Measurements from ENCODE around the gene ERCC3.
"Not testable (repeated sequence)": the region's sequence is repeated elsewhere in the genome, so short reads cannot be mapped to it uniquely, and the experiment has no call there.

ERCC3 gene

DNA sequence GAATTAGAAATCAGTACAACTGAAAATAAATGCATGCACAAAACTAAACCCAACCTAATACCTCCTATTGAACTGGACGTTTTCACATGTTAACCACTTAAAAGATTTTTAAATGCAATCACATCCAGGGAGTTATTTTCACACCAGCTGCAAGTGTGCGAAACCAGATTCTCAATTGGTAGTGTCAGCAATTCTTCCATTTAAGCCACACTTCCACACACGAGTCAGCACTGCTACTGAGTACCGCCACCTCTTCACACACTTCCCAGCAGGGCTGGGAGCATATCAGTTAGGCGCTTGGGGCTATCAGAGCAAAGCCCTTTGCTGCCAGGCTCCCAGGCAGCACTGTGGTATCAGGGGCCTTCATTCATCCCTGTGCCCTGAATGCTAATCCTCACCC lies 14.2 kb downstream of the ERCC3 start:
- DNase-seq (ENCODE audit: low read depth) = no peak

DNA sequence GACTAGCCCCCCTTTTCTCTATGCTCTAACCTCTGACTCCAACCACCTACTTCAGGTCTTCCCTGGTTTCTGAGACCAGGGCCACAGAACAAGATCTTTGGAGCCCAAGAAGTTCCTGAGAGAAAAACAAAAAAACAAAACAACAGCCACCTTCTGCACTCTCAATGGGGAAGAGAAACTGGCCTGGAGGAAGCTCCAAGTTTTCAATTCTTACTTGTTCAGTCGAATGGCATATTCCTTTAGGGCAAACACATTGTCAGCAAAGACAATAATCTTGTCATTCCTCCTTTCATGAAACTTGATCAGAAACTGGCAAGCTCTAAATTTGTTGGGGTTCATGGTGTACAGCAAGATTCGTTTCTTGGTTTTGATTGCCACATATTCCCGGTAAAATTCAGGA lies 15.0 kb downstream of the ERCC3 start:
- no peak for DNase-seq (ENCODE audit: low read depth)

DNA sequence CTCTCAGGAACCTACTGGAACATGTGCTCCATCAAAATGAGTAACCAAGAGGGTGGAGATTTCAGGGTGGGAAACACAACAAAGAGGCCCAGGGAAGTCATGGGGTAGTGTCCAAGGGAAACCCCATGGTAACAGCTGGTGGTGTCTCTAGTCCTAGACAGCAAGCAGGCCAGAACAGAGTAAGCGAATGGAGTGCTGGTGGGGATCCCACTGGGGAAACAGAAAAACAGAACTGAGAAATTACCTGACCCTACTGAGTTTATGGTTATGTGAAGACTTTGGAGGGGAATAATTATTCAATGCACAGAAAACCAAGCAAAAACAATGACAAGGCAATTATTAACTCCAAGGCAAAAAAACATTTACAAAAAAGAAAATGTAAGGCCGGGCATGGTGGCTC lies 16.9 kb downstream of the ERCC3 start:
- DNase-seq (ENCODE audit: low read depth) = no peak

DNA sequence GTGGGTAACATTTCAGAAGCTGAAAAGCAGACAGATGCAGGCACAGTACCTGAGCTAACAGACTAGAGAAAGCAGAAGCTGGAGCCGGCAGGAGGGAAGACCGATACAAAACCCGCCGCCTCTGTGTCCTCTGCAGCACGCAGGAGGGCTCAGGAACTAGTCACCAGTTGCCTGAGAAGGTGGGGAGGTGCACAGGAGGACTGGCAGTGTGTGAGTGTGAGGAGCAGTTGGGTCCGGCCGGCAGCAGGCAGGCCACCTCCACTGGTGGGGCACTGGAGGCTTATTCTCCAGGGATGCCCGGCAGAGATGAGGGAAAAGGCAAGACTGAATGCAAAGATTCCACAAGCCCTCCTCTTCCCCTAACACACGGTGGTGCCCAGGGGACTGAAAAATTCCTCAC lies 18.2 kb downstream of the ERCC3 start:
- no peak for DNase-seq (ENCODE audit: low read depth)

DNA sequence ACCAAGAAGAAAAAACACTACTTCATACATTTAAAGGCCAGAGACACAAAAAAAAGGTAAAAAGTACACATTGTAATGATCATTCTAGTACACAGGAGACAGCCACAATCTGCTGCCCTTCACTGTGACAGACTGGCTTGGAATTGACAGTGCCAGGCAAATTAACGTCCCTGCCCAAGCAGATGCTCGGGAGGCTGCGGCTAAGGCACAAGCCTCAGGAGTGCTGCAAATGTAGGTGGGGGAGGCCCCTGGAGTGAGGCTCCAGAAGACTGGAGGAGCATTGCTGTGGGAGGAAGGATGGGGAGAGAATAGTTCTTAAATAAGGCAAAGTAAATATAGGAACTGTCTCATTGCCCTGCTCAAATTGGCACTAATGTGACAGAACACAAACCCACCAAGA lies 18.6 kb downstream of the ERCC3 start:
- DNase-seq (ENCODE audit: low read depth) = no peak

DNA sequence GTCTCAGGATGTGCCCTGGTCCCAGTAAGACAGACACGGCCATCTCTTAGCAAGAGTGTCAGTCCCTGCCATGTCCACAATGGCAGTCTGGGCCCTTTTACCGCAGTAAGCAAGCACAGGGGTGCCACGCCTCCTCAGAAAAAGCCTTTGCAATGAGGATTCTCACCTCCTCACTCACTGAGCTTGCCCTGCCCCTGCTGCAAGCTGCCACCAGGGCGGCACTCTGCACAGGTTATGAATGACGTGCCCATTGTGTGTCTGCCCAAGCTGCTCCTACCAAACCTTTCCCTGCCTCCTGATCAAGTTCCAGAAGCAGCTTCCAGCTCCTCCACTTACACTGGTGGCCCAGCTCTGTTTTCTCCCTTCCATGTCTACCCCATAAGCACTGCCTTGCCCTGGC lies 23.3 kb downstream of the ERCC3 start:
- DNase-seq (ENCODE audit: low read depth) = no peak

DNA sequence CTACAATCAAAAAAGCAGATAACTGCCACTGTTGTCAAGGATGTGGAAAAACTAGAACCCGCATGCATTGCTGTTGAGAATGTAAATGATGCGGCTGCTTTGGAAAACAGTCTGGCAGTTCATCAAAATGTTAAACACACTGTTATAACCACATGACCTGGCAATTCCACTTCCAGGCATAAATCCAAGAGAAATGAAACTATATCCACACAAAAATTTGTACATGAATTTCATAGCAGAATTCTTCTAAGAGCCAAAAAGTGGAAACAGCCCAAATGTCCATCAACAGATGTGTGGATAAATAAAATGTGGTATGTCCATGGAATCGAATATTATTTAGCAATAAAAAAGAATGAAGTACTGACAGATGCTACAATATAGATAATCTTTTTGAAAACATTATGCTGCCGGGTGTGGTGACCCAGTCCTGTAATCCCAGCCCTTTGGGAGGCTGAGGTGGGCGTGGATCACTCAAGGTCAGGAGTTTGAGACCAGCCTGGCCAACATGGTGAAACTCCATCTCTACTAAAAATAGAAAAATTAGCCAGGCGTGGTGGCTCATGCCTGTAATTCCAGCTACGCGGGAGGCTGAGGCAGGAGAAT lies 32.0 kb downstream of the ERCC3 start:
- DNase-seq (ENCODE audit: low read depth) = no peak

DNA sequence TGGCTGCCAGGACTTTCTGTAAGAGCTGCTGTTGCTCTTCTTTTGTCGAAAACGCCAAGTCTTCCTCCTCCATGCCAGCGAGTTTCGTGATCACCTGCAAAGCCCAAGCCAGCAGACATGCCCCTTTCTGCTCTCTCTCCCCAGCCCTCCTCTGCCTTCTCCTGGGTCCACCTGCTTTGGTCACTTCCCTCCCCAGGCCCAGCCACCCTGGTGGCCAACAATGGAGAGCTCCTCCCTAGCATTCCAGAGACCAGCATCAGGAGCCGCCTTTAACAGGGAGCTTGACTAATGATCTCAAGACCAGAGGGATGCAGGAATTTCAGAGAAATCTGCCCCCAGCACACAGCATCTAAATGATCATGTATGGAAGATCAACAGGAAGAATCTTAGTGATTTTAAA lies 34.6 kb downstream of the ERCC3 start:
- no peak for DNase-seq (ENCODE audit: low read depth)

DNA sequence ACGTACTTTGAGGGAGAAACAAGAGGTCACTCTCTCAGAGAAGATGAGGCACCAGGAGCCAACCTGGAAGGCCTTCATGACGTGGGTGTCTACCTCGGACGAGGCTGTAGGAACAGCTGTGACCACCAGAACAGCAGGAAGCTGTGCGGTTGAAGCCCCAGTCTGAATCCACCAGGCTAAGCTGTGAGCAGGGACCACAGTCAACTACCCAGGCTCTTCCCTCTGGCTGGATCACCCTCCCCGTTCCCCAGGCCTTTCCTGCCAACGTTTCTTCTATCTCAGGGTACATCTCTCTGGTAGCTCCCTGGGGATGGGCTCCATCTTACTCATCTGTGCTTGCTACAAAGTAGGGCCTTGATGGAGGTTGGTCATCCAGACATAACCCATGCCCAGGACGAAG lies 37.1 kb downstream of the ERCC3 start:
- DNase-seq (ENCODE audit: low read depth) = no peak

DNA sequence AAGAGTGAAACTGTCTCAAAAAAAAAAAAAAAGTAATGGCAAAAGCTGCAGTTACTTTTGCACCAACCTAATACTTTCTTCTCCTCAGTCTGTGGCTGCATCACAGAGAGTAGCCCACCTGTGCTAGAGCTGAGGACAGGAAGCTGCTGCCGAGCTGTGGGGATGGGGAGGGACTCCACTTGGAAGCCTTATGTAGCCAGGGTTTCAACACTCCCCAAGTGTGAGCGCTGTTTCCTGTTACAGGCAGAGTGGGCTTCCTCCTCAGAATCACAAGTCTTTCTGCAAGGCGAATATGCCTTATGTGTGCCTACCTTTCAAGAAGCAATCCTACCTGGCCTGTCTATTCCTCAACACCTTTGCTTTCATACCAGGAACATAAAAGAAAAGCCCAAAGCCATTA lies 37.6 kb downstream of the ERCC3 start:
- no peak for DNase-seq (ENCODE audit: low read depth)

DNA sequence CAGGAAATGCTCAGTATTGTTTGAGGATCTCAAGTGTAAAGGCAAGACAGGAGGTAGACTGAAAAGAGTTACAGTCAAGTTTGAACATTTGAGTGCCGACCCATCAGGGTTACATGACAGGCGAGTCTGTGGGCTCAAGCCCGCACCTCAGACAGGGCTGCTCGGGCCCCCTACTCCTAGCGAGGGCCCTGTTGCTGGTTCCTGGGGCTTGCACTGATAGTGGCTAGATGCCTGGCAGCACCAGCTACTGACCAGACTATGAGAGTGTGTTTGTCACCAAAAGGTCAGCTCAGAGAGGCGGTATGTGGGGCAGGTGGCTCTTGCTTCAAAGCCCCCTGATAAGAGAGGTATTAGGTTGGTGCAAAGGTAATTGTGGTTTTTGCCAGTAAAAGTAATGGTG lies 38.2 kb downstream of the ERCC3 start:
- no peak for DNase-seq (ENCODE audit: low read depth)

DNA sequence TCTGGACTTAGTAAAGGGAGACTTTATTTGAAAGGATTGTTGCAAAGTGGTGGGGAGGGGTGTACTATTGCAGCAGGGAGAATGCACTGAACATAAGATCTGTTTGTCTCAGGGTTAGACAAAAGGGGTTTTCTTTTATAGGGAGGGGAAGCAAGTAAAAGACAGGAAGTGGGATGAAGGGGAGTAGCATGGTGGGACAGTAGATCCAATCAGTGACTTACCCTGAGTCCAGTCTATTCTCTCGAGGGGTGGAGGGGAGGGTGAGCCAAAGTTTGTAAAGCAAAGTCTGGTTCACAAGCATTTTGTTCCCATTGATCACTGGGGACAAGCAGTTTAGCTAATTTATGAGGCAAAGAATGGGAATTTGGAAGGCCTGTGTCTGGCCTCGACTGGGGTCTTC lies 38.8 kb downstream of the ERCC3 start:
- no peak for DNase-seq (ENCODE audit: low read depth)

DNA sequence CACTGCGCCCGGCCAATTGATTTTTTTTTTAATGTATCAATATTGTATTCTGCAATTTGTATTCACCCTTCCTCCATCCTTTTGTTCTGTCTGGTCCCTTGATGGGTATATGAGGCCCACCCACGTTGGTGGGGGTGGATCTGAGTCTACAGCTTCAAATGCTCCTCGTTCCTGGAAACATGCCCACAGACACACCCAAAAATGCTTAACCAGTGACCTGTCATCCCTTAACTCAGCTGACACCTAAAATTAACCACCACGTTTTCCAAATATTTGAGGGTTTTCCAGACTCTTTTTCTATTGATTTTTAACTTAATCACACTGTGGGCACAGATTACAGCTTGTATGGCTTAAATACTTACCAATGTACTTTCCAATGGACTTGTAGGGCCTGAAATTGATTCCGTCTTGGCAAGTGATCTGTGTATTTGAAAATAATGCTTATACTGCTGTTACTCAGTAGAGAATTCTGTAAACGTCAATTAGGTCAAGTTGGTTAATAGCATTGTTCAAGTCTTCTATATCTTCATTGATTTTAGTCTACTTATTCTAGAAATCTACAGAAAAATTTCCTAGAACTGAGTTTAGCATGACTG lies 39.5 kb downstream of the ERCC3 start:
- no peak for DNase-seq (ENCODE audit: low read depth)

DNA sequence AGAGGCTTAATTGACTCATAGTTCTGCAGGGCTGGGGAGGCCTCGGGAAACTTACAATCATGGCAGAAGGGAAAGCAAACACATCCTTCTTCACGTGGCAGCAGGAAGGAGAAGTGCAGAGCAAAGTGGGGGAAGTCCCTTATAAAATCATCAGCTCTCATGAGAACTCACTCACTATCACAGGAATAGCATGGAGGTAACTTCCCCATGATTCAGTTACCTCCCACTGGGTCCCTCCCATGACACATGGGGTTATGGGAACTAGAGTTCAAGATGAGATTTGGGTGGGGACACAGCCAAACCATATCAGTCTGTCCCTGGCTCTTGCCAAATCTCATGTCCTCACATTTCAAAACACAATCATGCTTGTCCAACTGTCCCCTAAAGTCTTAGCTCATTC lies 52.8 kb downstream of the ERCC3 start:
- not testable (repeated sequence) for DNase-seq (ENCODE audit: low read depth)

DNA sequence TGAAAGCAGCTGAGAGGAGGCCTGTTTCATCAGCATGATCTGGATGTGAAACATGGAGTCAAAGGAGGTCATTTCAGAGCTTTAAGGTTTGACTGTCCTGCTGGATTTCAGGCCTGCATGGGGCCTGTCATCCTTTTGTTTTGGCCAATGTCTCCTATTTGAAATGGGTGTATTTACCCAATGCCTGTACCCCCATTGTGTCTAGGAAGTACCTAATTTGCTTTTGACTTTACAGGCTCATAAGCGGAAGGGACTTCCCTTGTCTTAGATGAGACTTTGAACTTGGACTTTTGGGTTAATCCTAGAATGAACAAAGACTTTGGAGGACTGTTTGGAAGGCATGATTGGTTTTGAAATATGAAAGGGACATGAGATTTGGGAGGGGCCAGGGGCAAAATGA lies 54.5 kb downstream of the ERCC3 start:
- DNase-seq (ENCODE audit: low read depth) = no peak

DNA sequence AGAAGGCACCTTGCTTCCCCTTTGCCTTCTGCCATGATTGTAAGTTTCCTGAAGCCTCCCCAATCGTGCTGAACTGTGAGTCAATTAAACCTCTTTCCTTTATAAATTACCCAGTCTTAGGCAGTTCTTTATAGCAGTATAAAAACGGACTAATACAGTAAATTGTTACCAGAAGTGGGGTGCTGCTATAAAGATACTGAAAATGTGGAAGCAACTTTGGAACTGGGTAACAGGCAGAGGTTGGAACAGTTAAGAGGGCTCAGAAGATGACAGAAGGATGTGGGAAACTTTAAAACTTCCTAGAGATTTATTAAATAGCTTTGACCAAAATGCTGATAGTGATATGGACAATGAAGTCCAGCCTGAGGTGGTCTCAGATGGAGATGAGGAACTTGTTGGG lies 56.2 kb downstream of the ERCC3 start:
- DNase-seq (ENCODE audit: low read depth) = not testable (repeated sequence)

DNA sequence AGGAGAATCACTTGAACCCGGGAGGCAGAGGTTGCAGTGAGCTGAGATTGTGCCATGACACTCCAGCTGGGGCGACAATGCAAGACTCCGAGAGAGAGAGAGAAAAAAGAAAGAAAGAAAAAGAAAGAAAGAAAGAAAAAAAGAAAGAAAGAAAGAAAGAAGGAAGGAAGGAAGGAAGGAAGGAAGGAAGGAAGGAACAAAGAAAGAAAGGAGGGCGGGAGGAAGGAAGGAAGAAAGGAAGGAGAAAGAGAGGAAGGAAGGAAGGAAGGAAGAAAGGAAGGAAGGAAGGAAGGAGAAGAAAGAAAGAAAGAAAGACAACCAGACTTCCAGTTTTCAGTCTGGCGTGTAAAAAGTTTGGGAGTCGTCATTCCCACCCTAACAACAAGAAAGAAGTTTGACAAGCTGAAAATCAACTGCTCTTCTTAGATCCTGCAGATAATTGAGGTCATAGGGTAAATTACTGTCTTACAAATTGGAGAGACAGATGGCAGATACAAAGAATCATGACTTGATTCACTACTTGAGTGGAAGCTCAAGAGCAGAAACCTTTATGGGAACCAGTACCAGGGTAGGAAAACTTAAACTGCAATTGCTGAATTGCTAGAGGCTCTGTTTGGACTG lies 58.8 kb downstream of the ERCC3 start:
- no peak for DNase-seq (ENCODE audit: low read depth)

DNA sequence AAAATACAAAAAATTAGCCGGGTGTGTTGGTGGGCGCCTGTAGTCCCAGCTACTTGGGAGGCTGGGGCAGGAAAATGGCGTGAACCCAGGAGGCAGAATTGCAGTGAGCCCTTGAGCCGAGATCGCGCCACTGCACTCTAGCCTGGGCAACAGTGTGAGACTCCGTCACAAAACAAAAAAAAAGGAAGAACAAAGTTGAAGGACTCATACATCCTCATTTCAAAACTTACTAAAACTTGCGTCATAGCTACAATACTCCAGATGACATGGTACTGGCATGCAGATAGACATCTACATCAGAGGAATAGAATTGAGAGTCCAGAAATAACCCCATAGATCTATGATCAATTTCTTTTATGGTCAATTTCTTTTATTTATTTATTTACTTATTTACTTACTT lies 60.2 kb downstream of the ERCC3 start:
- no peak for DNase-seq (ENCODE audit: low read depth)

DNA sequence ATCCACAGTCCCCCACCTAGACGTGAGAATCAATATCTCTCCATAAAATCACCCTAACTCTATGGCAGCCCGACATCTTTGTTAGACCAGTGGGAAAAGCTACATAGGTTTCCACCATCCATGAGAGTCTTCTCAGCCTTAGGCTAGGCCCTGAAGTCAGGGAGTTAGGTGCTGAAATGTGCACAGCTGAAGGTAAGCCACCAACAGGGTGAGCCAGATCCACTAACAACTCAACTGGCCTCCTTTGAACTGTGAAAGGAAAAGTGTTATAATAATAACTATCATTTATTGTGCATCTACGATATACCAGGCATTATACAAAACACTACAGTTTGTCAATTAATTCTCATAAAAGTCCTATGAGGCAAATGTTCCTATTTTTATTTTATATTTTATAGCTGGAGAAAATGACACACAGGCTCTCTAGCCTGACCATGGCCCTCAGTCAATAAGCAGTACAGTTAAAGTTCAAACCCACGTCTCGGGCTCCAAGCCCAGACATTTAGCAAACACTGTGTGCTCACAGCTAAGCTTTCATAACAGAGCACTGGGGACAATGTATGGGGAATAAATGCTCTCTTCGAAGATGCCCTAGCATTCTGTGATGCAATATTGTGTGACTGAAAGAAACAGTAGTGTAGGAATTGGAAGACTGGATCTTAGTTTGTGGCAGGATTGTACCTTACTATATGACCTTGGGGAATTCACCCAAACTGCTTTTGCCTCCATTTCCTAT lies 62.6 kb downstream of the ERCC3 start:
- no peak for DNase-seq (ENCODE audit: low read depth)

DNA sequence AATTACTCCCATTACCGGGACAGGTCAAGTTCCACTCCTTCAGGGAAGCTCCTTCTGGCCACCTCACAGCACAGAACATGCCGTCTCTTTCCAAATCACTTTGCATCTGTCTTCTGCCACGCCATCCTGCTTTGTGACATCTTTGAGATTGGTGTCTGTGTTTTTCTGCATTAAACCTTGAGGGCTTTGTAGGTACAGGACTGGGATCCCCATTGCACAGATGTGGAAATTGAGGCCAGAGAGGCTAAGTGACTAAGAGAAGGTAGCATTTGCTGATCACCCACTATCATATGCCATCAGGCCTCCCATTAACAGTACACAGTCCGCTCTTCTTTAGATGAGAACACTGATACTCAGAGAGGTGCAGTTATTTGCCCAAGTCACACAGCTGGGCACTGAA lies 64.4 kb downstream of the ERCC3 start:
- no peak for DNase-seq (ENCODE audit: low read depth)

DNA sequence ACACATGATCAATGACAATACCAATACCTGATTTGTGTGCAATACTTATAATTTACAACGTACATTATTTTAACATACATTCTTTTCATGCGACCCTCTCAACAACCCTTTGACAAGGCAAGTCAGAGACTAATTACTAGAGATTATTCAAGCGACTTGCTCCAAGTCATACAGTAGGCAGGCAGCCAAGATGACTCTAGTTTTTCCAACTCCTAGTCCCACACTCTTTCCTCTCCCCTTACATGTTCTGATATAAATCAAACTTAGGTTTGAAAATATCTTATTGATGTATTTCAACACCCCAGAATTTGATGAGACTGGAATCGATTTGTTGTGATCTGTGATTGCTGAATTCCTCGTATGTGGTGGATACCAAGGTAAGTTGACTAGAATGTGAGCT lies 65.8 kb downstream of the ERCC3 start:
- DNase-seq (ENCODE audit: low read depth) = no peak

DNA sequence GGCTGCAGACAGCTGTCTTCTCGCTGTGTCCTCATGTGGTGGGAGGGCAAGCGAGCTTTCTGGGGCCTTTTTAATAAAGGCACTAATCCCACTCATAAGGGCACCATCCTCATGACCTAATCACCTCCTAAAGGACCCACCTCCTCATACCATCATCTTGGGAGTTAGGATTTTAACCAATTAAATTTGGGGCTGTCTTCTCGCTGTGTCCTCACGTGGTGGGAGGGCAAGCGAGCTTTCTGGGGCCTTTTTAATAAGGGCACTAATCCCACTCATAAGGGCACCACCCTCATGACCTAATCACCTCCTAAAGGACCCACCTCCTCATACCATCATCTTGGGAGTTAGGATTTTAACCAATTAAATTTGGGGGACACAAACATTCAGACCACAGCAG lies 66.7 kb downstream of the ERCC3 start:
- not testable (repeated sequence) for DNase-seq (ENCODE audit: low read depth)

DNA sequence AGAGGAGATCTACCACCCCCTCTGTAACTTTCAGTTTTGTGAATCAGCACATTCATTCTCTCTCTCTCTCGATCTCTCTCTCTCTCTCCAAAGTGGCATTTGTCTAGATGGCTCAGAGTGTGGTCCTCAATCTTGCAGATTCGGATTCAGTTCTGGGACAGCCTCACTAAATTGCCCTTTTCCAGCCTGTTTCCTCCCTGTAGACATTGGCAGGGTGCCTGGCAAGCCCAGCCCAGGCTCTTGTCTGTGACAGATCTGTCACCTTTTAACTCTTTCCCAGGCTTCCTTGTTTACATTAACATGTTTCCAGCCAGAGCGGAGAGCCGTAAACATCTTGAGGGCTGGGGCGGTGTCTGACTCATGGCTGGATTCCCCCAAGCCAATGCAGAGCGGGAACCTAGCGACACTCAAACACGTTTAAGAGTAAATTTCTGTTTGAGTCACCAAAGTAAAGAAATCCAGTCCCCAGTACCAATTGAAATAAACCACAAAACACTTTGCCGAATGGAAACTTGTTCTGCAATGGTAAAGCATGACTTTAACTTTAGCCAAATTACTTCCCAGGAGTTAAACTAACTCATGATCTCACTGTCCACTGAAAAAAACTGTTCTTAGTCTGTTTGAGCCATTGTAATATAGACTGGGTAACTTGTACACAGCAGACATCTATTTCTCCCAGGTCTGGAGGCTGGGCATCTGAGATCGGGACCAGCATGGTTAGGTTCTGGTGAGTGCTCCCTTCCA lies 67.3 kb downstream of the ERCC3 start:
- DNase-seq (ENCODE audit: low read depth) = no peak
